Motor neuron (in vitro differentiated cells): ENCODE results near the gene SLIRP. TPM values are rescaled to one million over a fixed set of nuclear protein-coding genes. Genes with fewer than 3 reads are reported as not detected.
"Not testable (repeated sequence)": the region's sequence is repeated elsewhere in the genome, so short reads cannot be mapped to it uniquely, and the experiment has no call there.

Experiments used
- ATAC-seq, 8 experiments: fragments of 200-7000 bp; cut with Tn5 transposase; replicated peaks in 6 of 8; 2 replicates each; pipeline ENCODE4 v1.8.0; 2021; ENCODE audit warnings: mild to moderate bottlenecking in 8 of 8, moderate library complexity in 8 of 8
- H3K27ac ChIP-seq, 2 donors: fragments of 250-450 bp; sonication (Bioruptor Pico); 2 replicates each; pipeline ENCODE4 v1.9.0; 2021; ENCODE audit warnings: antibody characterized with exemption in 2 of 2, mild to moderate bottlenecking in 2 of 2, moderate library complexity in 1 of 2
- H3K4me1 ChIP-seq, 2 donors: fragments of 250-450 bp; sonication (Bioruptor Pico); replicated peaks in 1 of 2; 2 replicates each; pipeline ENCODE4 v1.6.1; 2021; ENCODE audit warnings: antibody characterized with exemption in 2 of 2, mild to moderate bottlenecking in 2 of 2, moderate library complexity in 1 of 2
- H3K4me3 ChIP-seq, 5 donors: fragments of 250-450 bp; sonication (Bioruptor Pico); 2 replicates each; pipeline ENCODE4 v1.9.0; 2021; ENCODE audit warnings: antibody characterized with exemption in 5 of 5, mild to moderate bottlenecking in 5 of 5, moderate library complexity in 4 of 5
- WGBS, 10 experiments: fragments of 450-650 bp; shearing (Covaris generic); methylation state at CpG; one replicate each; pipeline ENCODE4 v1.0.0; 2022; 5-methylcytosine and 5-hydroxymethylcytosine counted together
- in situ Hi-C, 9 experiments: fragments of 400-800 bp; cut with MboI; loops; one replicate each; pipeline ENCODE4 v1.15.0; 2021; ENCODE audit warnings: low sequenced_read_pairs in 9 of 9, low pct_unique_long_range_greater_than_20kb in 2 of 9; ENCODE audit not compliant: unreplicated experiment in 9 of 9
- total RNA-seq, 8 experiments: library from RNA; unstranded; fragments of 300-600 nt; gene quantifications; 2 replicates each; pipeline versions ENCODE4 v1.2.3 to v1.2.4, GENCODE V29; 2022

Gene SLIRP
- total RNA-seq, result 100 to 1,000 TPM; 236 to 815 (median 405) TPM

DNA sequence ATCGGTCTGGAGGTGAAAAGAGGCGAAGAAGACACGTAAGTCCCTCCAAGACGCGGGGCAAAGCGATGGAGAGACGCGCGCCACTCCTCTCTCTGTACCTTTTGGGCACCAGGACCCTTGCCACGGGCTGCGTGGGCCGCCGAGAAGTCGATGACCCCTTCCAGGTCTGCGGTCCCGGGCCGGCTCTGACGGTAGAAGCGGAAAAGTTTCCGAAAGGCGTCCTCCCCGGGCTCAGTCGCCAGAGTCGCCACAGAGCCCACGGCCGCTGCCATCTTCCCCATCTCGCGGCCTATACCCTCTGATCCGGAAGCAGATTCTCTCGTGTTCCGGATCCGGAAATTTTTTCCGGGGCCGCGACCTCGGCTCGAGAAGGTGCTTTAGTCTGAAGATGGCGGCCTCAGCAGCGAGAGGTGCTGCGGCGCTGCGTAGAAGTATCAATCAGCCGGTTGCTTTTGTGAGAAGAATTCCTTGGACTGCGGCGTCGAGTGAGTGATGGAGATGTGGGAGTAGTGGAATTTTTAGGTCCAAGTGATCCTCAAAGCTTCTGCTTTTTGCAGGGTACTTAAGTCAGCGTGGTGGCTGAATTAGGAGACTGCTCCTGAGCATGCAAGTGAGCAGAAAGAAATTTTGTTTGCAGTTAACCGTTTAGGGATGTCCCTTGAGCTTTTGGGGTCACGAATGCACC is at the start of gene SLIRP, which contains the start of gene ALKBH1:
Gene SLIRP (plus strand): TSS at position 380 of the 685 bp plus-strand sequence. CDS start 9 bp downstream, at position 389.
Gene ALKBH1 (minus strand): TSS at position 300 of the 685 bp plus-strand sequence. CDS start 19 bp downstream, at position 281.
- WGBS, 10 experiments, result 0 to 10% (median 0%) methylated on average over 2 to 34 of the region's 49 CpGs; no CpG with 5 or more reads in 1 of the 10 experiments
- Histone ChIP-seq H3K4me1 (peaks cover 14 to 18% of the 10 kb centered on the region in 2 donors), H3K27ac (peak within 1 kb of the TSS; percentile 58 to 87), H3K4me3 (peak within 1 kb of the TSS; percentile 73 to 88 (median 78))
- peak; percentile 92 to 98 (median 98) for ATAC-seq
- in situ Hi-C loops, result no loop called here

DNA sequence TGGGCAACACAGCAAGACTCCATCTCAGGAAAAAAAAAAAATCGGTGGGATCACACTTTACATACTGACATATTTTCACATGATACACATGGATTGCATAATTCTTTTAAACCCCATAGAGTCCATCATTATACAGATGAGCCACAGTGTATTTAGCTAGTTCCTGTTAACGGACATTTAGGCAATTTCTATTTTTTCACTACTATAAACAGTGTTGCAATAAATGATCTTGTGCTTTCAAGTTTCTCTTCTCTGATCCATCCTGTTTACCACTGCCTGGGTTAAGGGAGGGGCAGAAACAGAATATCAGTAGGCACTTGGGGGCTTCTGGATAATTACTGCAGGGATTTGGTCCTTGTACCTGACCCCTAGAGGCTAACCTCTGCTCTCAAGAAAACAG is 48.1 kb upstream of the SLIRP start:
- ATAC-seq, result no peak
- no peak overlapping the region for H3K4me3 ChIP-seq
- in situ Hi-C loops, result no loop called here
- WGBS, 10 experiments, result 58 to 100% (median 92%) methylated on average over 1 to 2 of the region's 2 CpGs; no CpG with 5 or more reads in 2 of the 10 experiments
- peaks cover 16 to 34% of the 10 kb centered on the region in 2 donors for H3K4me1 ChIP-seq
- no peak overlapping the region for H3K27ac ChIP-seq

DNA sequence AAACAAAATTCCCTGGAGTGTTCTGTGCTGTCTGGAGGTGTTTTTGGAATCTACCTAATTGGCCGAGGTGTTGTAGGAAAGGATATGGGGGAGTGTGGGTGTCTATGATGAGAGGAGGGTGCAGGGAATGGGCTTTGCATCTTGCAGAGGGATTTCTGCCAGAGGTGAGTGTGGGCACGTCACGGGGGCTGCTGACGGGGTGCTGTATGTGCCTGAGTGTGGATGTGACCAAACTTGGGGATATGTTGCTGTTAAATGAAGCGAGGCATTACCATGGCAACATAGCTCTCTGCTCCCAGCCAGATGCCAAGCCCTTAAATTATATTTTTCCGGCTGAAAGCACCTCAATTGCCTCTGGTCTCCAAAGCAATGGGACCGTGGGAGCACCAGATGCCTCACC is 47.1 kb upstream of the SLIRP start:
- WGBS, 10 experiments, result 0 to 80% (median 40%) methylated on average over 1 to 4 of the region's 7 CpGs; no CpG with 5 or more reads in 5 of the 10 experiments
- in situ Hi-C loops, result no loop called here
- peak in 5 of 8 experiments; percentile 68 to 97 (median 93) for ATAC-seq
- H3K4me3 ChIP-seq, result no peak overlapping the region
- H3K27ac ChIP-seq, result peak overlapping the region in 1 of 2 donors; percentile 66
- H3K4me1 ChIP-seq, result peaks cover 11 to 28% of the 10 kb centered on the region in 2 donors

DNA sequence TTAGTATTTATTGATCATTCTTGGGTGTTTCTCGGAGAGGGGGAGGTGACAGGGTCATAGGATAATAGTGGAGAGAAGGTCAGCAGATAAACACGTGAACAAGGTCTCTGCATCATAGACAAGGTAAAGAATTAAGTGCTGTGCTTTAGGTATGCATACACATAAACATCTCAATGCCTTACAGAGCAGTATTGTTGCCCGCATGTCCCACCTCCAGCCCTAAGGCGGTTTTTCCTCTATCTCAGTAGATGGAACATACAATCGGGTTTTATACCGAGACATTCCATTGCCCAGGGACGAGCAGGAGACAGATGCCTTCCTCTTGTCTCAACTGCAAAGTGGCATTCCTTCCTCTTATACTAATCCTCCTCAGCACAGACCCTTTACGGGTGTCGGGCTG is 46.3 kb upstream of the SLIRP start:
- Histone ChIP-seq H3K27ac (peak overlapping the region in 1 of 2 donors; percentile 57), H3K4me1 (peaks cover 11 to 28% of the 10 kb centered on the region in 2 donors)
- WGBS, 10 experiments, result 13 to 67% (median 27%) methylated on average over 1 to 5 of the region's 9 CpGs; no CpG with 5 or more reads in 4 of the 10 experiments
- H3K4me3 ChIP-seq, ATAC-seq, in situ Hi-C loops: not testable (repeated sequence)

DNA sequence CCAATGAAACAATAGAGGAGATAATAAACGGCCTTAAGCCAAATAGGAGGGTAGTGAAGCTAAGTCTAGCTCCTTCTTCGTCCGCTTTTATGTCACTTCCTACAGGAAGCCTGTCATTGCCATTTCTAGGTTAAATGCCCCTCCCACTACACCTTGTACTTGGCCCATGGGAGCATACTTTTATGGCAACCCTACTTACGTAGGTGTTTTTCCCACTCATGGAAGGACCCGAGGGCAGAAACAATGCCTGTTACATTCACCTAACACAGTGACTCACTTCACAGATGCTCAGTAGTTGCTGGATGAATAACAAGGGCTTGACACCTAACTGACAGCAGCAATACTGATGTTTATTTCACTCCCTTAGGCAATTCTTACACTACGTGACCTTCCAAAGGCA is 44.6 kb upstream of the SLIRP start:
- Histone ChIP-seq H3K27ac (no peak overlapping the region), H3K4me3 (no peak overlapping the region), H3K4me1 (peaks cover 11 to 28% of the 10 kb centered on the region in 2 donors)
- peak in 7 of 8 experiments; percentile 29 to 70 (median 48) for ATAC-seq
- in situ Hi-C loops, result no loop called here
- WGBS, 10 experiments, result 44 to 91% (median 80%) methylated on average over 1 to 6 of the region's 6 CpGs

DNA sequence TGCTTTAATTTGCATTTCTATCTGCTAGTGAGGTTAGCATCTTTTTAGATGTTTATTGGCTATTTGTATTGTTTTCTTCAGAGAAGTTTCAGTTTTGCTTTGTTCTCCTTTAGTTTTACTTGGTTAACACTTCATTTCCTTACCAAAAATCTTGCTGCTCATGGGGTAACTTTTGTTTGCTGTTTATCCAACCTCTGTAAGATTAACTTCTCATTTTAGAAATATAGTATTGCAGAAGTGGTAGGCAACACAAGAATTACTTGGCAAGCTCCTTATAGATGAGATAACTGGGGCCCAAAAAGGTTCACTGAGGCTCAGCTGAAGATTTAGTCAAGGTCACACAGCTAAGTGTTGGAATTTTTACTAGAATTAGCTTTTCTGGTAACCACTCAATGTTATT is 40.6 kb upstream of the SLIRP start:
- in situ Hi-C loops, result no loop called here
- ATAC-seq, result no peak
- peaks cover under 1 to 3% of the 10 kb centered on the region in 2 donors for H3K4me1 ChIP-seq
- no peak overlapping the region for H3K4me3 ChIP-seq
- H3K27ac ChIP-seq, result no peak overlapping the region

DNA sequence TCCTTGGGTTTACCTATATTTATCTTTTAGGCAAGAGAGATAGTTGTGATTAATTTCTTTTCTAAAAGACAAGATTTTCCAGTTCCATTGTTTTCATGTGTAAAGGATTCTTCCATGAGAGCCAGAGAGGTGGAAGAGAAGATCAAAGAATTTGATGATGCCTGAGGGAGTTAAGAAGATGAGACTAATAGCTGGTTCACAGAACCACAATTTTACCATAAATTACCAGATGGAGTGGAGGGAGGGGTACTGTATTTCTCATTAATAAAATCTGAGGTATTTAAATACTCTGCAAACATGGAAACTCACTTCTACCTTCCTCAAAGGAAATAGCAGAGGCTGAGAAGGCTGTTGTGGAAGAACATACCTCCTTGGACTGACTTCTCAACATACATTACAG is 34.7 kb upstream of the SLIRP start:
- ATAC-seq, result peak in 3 of 8 experiments; percentile 58 to 81 (median 65)
- in situ Hi-C loops, result no loop called here
- H3K27ac ChIP-seq, result no peak overlapping the region
- H3K4me1 ChIP-seq, result no peaks in the 10 kb centered on the region
- no peak overlapping the region for H3K4me3 ChIP-seq

DNA sequence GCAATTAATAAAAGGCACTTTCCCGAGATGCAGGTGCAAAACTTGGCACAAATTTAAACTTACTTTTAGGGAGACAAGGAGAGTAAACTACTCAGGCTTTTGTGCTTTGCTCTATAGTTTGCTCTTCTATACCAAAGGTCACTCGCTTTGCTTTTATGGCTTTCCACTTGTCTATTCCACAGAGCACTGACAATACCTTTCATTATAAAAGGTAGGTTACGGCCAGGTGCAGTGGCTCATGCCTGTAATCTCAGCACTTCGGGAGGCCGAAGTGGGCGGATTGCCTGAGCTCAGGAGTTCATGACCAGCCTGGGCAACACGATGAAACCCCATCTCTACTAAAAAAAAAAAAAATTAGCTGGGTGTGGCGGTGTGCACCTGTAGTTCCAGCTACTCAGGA is 33.0 kb upstream of the SLIRP start:
- no peaks in the 10 kb centered on the region for H3K4me1 ChIP-seq
- 96 to 100% (median 100%) methylated on average over 2 to 7 of the region's 8 CpGs; no CpG with 5 or more reads in 1 of the 10 experiments for WGBS, 10 experiments
- H3K27ac ChIP-seq, result no peak overlapping the region
- ATAC-seq, result no peak
- no peak overlapping the region for H3K4me3 ChIP-seq
- in situ Hi-C loops, result no loop called here

DNA sequence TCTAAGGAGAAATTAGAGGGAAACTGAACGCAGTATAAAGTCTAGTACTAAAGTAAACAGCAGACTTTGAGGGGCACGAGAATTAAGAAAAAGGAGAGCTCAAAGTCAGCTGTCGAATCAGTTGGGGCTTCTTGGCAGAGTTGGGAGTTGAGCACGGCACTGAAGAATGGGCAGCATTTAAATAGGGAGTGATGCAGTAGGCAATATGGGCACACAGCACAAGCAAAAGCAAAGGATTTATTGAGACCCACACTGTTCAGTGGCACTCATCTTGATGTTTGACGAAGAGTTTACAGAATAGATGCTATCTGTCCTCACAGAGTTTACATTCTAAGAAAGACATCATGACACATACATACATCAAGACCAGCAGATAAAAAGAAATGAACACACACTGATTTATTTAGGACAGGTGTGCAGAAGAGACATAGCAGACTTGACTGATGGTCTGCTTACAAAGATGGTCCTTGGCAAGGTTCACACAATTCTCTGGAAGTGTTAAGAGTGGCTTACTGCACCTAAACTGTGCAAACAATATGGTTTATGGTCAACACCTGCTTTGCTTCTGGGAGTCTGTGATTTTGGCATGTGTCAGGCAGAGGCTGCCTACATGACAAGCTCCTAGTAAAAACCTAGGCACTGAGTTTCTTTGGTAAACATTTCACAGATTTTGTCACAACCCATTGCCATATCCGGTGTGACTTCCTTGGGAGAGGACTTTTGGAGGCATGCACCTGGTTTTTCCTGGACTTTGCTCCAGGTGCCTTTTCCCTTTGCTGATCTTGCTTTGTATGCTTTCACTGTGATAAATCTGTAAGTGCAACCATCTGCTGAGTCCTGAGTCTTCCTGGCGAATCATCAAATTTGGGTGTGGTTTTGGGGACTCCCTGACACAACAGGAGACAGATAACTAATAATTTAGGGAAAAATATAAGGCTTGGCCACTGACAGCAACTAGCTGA is 26.4 kb upstream of the SLIRP start:
- H3K4me3 ChIP-seq, result no peak overlapping the region
- ATAC-seq, result peak in 3 of 8 experiments; percentile 61 to 93 (median 77)
- in situ Hi-C loops, result no loop called here
- H3K27ac ChIP-seq, result no peak overlapping the region
- 67 to 96% (median 88%) methylated on average over 2 to 7 of the region's 7 CpGs for WGBS, 10 experiments
- H3K4me1 ChIP-seq, result no peaks in the 10 kb centered on the region

DNA sequence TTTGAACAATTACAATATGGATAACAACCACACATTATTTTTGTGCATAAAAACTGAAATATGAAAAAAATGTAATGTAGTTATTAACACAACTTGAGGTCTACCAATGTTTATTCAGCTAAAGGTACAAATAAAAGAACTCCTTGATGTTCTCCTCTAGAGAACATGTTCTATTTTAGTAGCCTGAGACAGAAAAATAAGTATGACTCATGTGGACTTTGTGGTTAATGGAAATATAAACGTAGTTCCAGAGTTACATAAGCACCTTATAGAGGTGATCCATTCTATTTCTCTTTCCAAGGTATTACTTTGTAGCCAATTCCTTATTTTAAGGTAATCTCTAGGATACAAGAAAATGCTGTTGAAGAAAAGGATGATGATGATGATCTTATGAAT is 25.7 kb upstream of the SLIRP start:
- H3K4me1 ChIP-seq, result no peaks in the 10 kb centered on the region

DNA sequence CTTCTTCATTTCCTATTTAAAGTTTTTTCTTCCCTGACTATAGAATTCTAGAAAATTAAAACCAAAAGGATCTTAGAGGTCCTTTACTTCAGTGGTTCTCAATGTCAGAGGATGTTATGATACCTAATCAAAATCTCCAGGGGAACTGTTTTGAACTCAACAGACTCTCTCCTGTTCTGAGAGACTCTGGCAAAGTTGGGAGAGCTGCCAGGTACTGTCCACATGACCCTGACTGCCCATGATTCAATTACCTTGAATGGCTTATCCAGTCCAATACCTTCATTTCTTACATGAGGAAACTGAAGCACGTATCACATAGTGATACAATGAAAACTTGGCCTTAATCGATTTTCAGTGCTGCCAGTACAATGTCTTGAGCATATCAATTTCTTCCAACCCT is 16.6 kb upstream of the SLIRP start:
- in situ Hi-C loops, result no loop called here
- no peaks in the 10 kb centered on the region for H3K4me1 ChIP-seq
- no peak overlapping the region for H3K27ac ChIP-seq
- ATAC-seq, result no peak
- H3K4me3 ChIP-seq, result no peak overlapping the region
- WGBS, 10 experiments, result 83 to 100% (median 100%) methylated on average over 1 to 2 of the region's 2 CpGs

More for the DNA sequence above, 25.7 kb upstream of the SLIRP start:
- peak in 3 of 8 experiments; percentile 49 to 81 (median 73) for ATAC-seq
- H3K27ac ChIP-seq, result no peak overlapping the region
- WGBS, 10 experiments, result 0 to 100% (median 80%) methylated on average over 1 of the region's 1 CpG; no CpG with 5 or more reads in 3 of the 10 experiments
- in situ Hi-C loops, result no loop called here
- H3K4me3 ChIP-seq, result no peak overlapping the region

DNA sequence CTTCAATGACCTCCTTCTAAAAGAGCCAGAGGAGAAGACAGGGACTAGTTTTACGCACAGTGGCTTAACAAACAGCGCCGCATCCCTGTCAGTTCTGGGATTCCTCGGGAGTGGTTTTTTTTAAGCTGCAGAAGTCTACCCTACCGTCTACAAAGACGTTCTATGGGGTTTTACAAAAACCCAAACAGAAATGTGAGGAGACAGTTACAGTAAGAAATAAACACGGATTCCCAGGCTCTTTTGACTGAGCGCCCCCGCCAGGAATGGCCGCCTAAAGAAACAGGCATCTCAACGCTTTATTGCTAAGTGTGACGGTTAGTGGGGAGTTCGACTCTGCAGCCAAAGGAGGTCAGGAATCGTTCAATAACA is 564 bp upstream of the SLIRP start:
- WGBS, 10 experiments, result 0 to 2% (median 0%) methylated on average over 1 to 13 of the region's 14 CpGs; no CpG with 5 or more reads in 1 of the 10 experiments
- Histone ChIP-seq H3K4me3 (peak overlapping the region; percentile 73 to 88 (median 78)), H3K27ac (peak overlapping the region; percentile 14 to 87), H3K4me1 (peaks cover 14 to 18% of the 10 kb centered on the region in 2 donors)
- peak in 6 of 8 experiments; percentile 52 to 63 (median 58) for ATAC-seq
- in situ Hi-C loops, result no loop called here

DNA sequence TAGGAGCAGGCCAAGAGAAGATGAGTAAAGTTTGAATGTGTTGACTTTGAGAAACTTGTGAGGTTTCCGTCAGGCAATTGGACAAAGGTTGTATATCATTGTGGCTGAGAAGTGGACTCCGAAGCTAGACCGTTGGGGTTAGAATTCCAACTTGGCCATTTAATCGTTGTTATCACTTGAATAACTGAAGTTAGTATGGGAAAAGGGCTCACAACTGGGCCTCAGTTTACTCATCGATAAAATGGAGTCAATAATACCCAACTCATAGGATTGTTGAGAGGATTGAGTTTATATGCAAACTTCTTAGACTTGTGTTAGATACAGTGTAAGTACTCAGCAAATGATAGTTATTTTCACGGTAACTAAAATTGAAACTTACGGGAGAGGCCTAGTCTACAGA is 846 bp downstream of the SLIRP start:
- peak overlapping the region; percentile 73 to 88 (median 78) for H3K4me3 ChIP-seq
- no peak for ATAC-seq
- in situ Hi-C loops, result no loop called here
- WGBS, 10 experiments, result 3 to 25% (median 11%) methylated on average over 5 to 7 of the region's 7 CpGs; no CpG with 5 or more reads in 1 of the 10 experiments
- H3K4me1 ChIP-seq, result peaks cover 14 to 18% of the 10 kb centered on the region in 2 donors
- no peak overlapping the region for H3K27ac ChIP-seq
